ENCODE data around the gene RFXANK.
A peak's percentile ranks its signal among the peaks of the same experiment; 100 is the strongest.

Gene RFXANK

DNA sequence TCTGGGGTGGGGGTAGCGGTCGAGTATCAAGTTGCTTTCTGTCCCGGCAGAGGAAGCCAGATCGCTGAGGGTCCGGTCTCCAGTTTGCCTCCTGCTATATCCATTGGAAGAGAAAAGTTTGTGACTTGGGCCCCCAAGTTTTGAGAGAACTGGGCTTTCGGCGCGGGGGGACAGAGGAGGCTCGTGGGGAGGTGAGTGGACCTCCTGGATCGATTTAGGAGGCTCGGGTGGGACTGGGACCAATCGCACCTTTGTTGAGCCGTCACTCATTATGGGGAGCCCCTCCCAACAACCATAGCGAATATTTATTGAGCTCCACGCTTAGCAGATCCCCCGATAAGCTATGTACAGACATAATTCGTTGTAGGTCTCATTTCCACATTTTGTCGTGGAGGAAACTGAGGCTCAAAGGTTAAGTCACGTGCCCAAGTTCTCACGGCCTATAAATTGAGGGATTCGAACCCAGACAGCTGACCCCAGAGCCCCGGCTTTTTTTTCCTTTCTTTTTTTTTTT is 909 bp downstream of the RFXANK start:
- Histone ChIP-seq H3K4me2 (ENCODE audit: low read length) (peak overlapping the region; percentile 61), H3K79me2 (ENCODE audit: insufficient read depth, low read length) (peaks cover 16% of the 10 kb centered on the region; the same call in 1 of the 2 replicates), H3K9ac (ENCODE audit: low read length) (peak overlapping the region; percentile 81), H3K4me1 (ENCODE audit: insufficient read depth, low read length, severe bottlenecking) (peaks cover 31% of the 10 kb centered on the region), H4K20me1 (ENCODE audit: insufficient read depth, low read length) (no peaks in the 10 kb centered on the region), H3K27ac (ENCODE audit: low read depth, low read length, poor library complexity, severe bottlenecking) (peak overlapping the region; percentile 52), H3F3A (ENCODE audit: insufficient read depth, low read length) (no peaks in the 10 kb centered on the region), H3K9me3 (ENCODE audit: low read length) (no peaks in the 10 kb centered on the region), H3K4me3 (ENCODE audit: low read depth, low read length, poor library complexity, severe bottlenecking) (peak overlapping the region; percentile 85), H2AFZ (ENCODE audit: low read length) (no peak overlapping the region), H3K36me3 (ENCODE audit: insufficient read depth, low read length) (peaks cover 26% of the 10 kb centered on the region), H3K27me3 (ENCODE audit: insufficient read depth, low read length) (no peaks in the 10 kb centered on the region), H3K9me2 (ENCODE audit: low read depth, low read length) (no peaks in the 10 kb centered on the region)
- TF ChIP-seq, protein P1, sequence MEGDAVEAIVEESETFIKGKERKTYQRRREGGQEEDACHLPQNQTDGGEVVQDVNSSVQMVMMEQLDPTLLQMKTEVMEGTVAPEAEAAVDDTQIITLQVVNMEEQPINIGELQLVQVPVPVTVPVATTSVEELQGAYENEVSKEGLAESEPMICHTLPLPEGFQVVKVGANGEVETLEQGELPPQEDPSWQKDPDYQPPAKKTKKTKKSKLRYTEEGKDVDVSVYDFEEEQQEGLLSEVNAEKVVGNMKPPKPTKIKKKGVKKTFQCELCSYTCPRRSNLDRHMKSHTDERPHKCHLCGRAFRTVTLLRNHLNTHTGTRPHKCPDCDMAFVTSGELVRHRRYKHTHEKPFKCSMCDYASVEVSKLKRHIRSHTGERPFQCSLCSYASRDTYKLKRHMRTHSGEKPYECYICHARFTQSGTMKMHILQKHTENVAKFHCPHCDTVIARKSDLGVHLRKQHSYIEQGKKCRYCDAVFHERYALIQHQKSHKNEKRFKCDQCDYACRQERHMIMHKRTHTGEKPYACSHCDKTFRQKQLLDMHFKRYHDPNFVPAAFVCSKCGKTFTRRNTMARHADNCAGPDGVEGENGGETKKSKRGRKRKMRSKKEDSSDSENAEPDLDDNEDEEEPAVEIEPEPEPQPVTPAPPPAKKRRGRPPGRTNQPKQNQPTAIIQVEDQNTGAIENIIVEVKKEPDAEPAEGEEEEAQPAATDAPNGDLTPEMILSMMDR (IDR thresholded peaks at IDR 0.05; ENCODE audit: low read length): no peak
- no peak for TF ChIP-seq EZH2 (IDR thresholded peaks at IDR 0.05; ENCODE audit: borderline replicate concordance, low read length)

DNA sequence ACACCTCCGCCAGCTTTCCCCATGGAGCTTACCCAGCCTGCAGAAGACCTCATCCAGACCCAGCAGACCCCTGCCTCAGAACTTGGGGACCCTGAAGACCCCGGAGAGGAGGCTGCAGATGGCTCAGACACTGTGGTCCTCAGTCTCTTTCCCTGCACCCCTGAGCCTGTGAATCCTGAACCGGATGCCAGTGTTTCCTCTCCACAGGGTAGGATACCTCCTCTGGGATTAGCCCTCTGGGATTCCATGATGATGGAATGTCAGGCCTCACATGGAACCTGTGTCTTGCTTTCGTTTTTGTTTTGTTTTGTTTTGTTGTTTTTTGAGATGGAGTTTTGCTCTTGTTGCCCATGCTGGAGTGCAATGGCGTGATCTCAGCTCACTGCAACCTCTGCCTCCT is 1.9 kb downstream of the RFXANK start:
- H3K9me2 ChIP-seq (ENCODE audit: low read depth, low read length): no peaks in the 10 kb centered on the region
- H3K27ac ChIP-seq (ENCODE audit: low read depth, low read length, poor library complexity, severe bottlenecking): peak overlapping the region; percentile 52
- peaks cover 31% of the 10 kb centered on the region for H3K4me1 ChIP-seq (ENCODE audit: insufficient read depth, low read length, severe bottlenecking)
- H3F3A ChIP-seq (ENCODE audit: insufficient read depth, low read length): no peaks in the 10 kb centered on the region
- H4K20me1 ChIP-seq (ENCODE audit: insufficient read depth, low read length): no peaks in the 10 kb centered on the region
- peak overlapping the region; percentile 85 for H3K4me3 ChIP-seq (ENCODE audit: low read depth, low read length, poor library complexity, severe bottlenecking)
- peak overlapping the region; percentile 81; the same call in 1 of the 2 replicates for H3K9ac ChIP-seq (ENCODE audit: low read length)
- TF ChIP-seq EZH2 (IDR thresholded peaks at IDR 0.05; ENCODE audit: borderline replicate concordance, low read length): no peak
- TF ChIP-seq, protein P1 (IDR thresholded peaks at IDR 0.05; ENCODE audit: low read length): no peak
- H3K36me3 ChIP-seq (ENCODE audit: insufficient read depth, low read length): peaks cover 36% of the 10 kb centered on the region
- H3K9me3 ChIP-seq (ENCODE audit: low read length): no peaks in the 10 kb centered on the region
- no peak overlapping the region for H2AFZ ChIP-seq (ENCODE audit: low read length)
- no peaks in the 10 kb centered on the region for H3K27me3 ChIP-seq (ENCODE audit: insufficient read depth, low read length)
- peak overlapping the region; percentile 61 for H3K4me2 ChIP-seq (ENCODE audit: low read length)
- H3K79me2 ChIP-seq (ENCODE audit: insufficient read depth, low read length): peaks cover 16% of the 10 kb centered on the region; the same call in 1 of the 2 replicates

DNA sequence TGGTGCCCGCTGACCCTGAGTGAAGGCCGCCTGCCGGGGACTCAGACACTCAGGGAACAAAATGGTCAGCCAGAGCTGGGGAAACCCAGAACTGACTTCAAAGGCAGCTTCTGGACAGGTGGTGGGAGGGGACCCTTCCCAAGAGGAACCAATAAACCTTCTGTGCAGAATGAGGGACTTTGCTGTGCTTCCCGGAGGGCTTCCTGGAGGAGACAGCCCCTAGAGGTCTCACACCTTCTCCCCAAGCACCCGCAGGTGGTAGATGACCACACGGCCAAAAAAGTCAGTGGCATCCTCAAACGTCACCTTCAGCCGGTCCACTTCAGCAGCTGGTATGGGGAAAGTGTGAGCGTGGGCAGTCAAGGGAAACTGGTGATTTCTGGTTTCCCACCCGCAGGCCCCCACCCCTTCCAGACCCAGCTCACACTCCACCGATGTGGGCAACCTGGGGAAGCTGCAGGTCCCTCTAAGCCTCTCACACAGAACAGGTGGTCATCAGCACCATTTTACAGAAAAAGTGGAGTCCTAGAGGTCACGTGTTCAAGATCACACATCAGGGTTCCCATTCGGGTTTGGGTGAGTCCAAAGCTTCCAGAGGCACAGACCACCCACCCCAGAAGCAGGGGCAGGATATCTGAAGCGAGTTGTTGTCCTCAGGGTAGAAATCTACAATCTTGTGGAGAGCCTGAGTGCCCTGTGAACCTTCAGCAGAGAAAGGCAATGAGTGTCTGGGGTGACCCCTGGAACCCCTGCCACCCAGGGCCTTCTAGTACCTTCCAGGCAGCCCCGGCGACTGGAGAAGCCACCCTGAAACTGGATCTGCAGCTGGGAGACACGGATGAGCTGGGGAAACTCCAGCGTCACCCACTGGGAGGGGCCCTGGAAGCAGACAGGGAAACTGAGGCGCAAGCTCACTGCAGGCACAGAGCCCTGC is 9.9 kb downstream of the RFXANK start:
- Histone ChIP-seq H3K9me2 (ENCODE audit: low read depth, low read length) (no peaks in the 10 kb centered on the region), H3K27ac (ENCODE audit: low read depth, low read length, poor library complexity, severe bottlenecking) (peak overlapping the region; percentile 24), H3K36me3 (ENCODE audit: insufficient read depth, low read length) (peaks cover 34% of the 10 kb centered on the region), H4K20me1 (ENCODE audit: insufficient read depth, low read length) (no peaks in the 10 kb centered on the region), H3K27me3 (ENCODE audit: insufficient read depth, low read length) (0 out of 2 replicates have a peak, but pooled peaks cover 8% of the 10 kb centered on the region), H2AFZ (ENCODE audit: low read length) (no peak overlapping the region), H3K9me3 (ENCODE audit: low read length) (no peaks in the 10 kb centered on the region), H3F3A (ENCODE audit: insufficient read depth, low read length) (no peaks in the 10 kb centered on the region), H3K4me3 (ENCODE audit: low read depth, low read length, poor library complexity, severe bottlenecking) (peak overlapping the region; percentile 70), H3K9ac (ENCODE audit: low read length) (peak overlapping the region; percentile 88), H3K4me1 (ENCODE audit: insufficient read depth, low read length, severe bottlenecking) (peaks cover 14% of the 10 kb centered on the region), H3K79me2 (ENCODE audit: insufficient read depth, low read length) (0 out of 2 replicates have a peak, but pooled peaks cover 6% of the 10 kb centered on the region), H3K4me2 (ENCODE audit: low read length) (peak overlapping the region; percentile 89)
- TF ChIP-seq, protein P1 (IDR thresholded peaks at IDR 0.05; ENCODE audit: low read length): no peak
- TF ChIP-seq EZH2 (IDR thresholded peaks at IDR 0.05; ENCODE audit: borderline replicate concordance, low read length): no peak
